ENCODE measurements around the gene PAQR6. TPM values are rescaled to one million over a fixed set of nuclear protein-coding genes. Genes with fewer than 3 reads are reported as not detected.

The PAQR6 gene
- total RNA-seq, 1 experiment from 2014 or later: 0.32 TPM

Other genes with a start within 250 kb of the PAQR6 start
- 507 and 546 TPM in 2 replicates for gene SSR2, start 227.1 kb downstream of the PAQR6 start, total RNA-seq (2014; rRNA removed; shearing (Covaris generic))
- 11.4 and 18.2 TPM in 2 replicates for gene UBQLN4, start 194.3 kb downstream of the PAQR6 start, total RNA-seq (2014; rRNA removed; shearing (Covaris generic))
- 49.0 and 55.8 TPM in 2 replicates for gene LAMTOR2, start 193.3 kb downstream of the PAQR6 start, total RNA-seq (2014; rRNA removed; shearing (Covaris generic))
- gene RAB25, start 186.9 kb downstream of the PAQR6 start, total RNA-seq (2014; rRNA removed; shearing (Covaris generic)): not detected in 2 replicates
- 0.13 and 1.1 TPM in 2 replicates for gene MEX3A, start 165.6 kb downstream of the PAQR6 start, total RNA-seq (2014; rRNA removed; shearing (Covaris generic))
- 944 and 992 TPM in 2 replicates for gene LMNA, start 133.3 kb downstream of the PAQR6 start, total RNA-seq (2014; rRNA removed; shearing (Covaris generic))
- 0.16 and 1.8 TPM in 2 replicates for gene SEMA4A, start 94.5 kb downstream of the PAQR6 start, total RNA-seq (2014; rRNA removed; shearing (Covaris generic))
- 16.4 and 17.9 TPM in 2 replicates for gene SLC25A44, start 54.0 kb downstream of the PAQR6 start, total RNA-seq (2014; rRNA removed; shearing (Covaris generic))
- 85.6 and 100 TPM in 2 replicates for gene PMF1, start 35.0 kb downstream of the PAQR6 start, total RNA-seq (2014; rRNA removed; shearing (Covaris generic))
- gene BGLAP, start 5.9 kb downstream of the PAQR6 start, total RNA-seq (2014; rRNA removed; shearing (Covaris generic)): not detected in 2 replicates
- 49.8 and 68.2 TPM in 2 replicates for gene SMG5, start 34.8 kb upstream of the PAQR6 start, total RNA-seq (2014; rRNA removed; shearing (Covaris generic))
- 0.69 and 1.9 TPM in 2 replicates for gene TMEM79, start 36.3 kb upstream of the PAQR6 start, total RNA-seq (2014; rRNA removed; shearing (Covaris generic))
- gene GLMP, start 47.6 kb upstream of the PAQR6 start, total RNA-seq (2014; rRNA removed; shearing (Covaris generic)): 30.0 and 32.0 TPM in 2 replicates
- not detected in 2 replicates for gene VHLL, start 51.3 kb upstream of the PAQR6 start, total RNA-seq (2014; rRNA removed; shearing (Covaris generic))
- gene CCT3, start 90.2 kb upstream of the PAQR6 start, total RNA-seq (2014; rRNA removed; shearing (Covaris generic)): 406 and 520 TPM in 2 replicates
- gene TSACC, start 90.5 kb upstream of the PAQR6 start, total RNA-seq (2014; rRNA removed; shearing (Covaris generic)): not detected in 2 replicates
- not detected in 2 replicates for gene RHBG, start 121.2 kb upstream of the PAQR6 start, total RNA-seq (2014; rRNA removed; shearing (Covaris generic))